ENCODE measurements around the gene SUSD4.

GRCh38 chr1:223332997-223333396 lies 31.0 kb downstream of the SUSD4 start:
- TF ChIP-seq EZH2 (IDR thresholded peaks at IDR 0.05; ENCODE audit: borderline replicate concordance) (no peak), CTCF (IDR thresholded peaks at IDR 0.05; ENCODE audit: poor library complexity) (no peak)

Measured in hepatocyte (in vitro differentiated cells).